Hypothalamus (tissue), 51 donors: Measurements from ENCODE around the gene RRP9.

ENCODE experiments used
- DNase-seq, 51 donors: peaks; one replicate each; lab custom pipeline; 2025; lab: John Stamatoyannopoulos, UW

RRP9 gene

GRCh38 chr3:51974277-51974962 is 32.7 kb upstream of the RRP9 start:
- DNase-seq: peak in 11 of 51 donors; percentile 41 to 79 (median 53)

GRCh38 chr3:51971350-51971749 is 29.6 kb upstream of the RRP9 start:
- no peak for DNase-seq

DNA sequence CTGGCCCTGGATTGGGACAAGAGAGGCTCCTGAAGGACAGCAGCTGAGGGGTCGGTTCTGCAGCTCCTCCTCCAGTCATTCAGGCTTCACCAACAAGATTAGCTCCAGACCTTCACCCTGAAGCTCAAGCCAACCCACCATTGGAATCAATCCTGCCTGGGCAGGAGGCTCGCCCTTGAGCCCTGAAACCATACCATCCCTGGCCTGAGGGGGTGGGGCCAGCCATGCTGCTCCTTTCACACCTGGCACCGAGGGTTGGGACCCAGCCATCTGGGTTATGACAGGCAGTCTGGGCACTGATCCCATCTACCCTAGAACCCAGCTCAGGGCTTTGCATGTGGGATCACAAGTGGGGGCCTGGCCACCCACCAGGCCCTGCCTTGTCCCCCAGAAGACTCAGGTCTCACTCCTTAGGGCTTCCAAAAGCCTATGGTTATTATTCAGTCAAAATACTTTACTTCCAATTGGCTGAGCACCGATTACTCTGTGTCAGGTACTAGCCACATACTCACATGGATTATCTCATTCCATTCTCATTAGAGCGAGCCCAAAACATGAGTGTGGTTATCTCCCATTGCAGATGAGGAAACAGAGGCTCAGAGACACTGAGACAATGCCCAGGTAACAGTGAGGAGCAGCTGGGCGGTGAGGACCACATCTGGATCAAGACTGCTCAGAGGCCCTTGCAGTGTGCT is 29.0 kb upstream of the RRP9 start:
- DNase-seq: no peak

DNA sequence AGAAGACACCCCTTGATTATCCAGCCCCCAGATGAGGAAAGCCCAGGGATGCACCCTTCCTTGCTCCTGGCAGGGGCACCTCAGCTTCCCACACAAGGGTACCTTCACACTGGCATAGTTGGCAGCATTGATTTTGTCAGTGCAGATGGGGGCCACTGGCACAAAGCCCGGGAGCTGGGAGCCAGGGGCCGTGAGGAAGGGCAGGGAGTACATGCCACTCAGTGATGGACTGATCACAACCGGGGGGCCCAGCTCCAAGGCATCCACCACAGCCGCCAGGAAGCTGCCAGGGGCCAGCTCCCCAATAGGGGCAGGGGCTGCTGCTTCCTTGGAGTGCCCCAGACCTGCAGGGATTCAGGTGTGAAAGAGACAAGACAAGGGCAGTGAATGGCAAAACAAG is 28.1 kb upstream of the RRP9 start:
- no peak for DNase-seq

DNA sequence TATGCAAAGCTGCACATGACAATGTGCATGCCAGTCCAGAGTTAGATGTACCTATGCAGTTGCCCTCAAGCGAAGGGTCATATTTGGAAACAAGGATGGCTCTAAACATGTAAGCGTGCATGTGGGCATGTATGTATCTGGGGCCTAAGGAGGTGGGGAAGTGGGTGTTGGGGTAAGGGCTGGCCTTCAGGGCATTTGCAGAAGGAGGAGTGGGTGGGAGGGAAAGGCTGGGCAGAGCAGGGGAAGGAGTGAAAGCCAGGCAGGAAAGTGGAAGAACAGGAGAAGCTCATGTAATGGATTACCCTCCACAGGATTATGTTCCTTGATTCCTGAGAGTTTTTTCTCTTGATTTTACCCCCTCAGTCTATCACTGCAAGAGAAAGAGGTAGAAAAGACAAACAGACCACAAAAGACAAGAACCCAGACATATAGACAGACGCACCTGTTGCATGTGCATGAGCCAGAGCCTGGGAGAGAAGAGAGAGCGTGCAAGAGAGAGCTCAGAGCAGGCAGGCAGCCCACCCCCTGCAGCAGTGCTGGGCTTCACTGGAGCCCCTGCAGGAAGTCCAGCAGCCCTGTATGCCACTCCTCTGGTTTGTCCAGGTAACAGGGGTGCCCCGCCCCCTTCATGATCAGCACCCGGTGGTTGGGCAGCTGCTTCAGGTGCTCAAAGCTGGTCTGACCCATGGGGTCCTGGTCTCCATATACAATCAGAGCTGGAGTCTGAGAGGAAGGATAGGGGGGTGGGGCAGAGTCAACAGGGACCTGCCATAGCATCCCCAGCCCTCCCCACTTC is 27.4 kb upstream of the RRP9 start:
- DNase-seq: no peak

GRCh38 chr3:51968170-51968775 is 26.6 kb upstream of the RRP9 start:
- DNase-seq: peak in 4 of 51 donors; percentile 17 to 49 (median 30)

- DNase-seq: peak in 45 of 51 donors; percentile 26 to 88 (median 75)
Observed at GRCh38 chr3:51967384-51968169, 25.9 kb upstream of the RRP9 start, which contains the start of gene PCBP4. PCBP4 (minus strand) TSS chr3:51967454; CDS start chr3:51961240, 6,214 bp downstream.

DNA sequence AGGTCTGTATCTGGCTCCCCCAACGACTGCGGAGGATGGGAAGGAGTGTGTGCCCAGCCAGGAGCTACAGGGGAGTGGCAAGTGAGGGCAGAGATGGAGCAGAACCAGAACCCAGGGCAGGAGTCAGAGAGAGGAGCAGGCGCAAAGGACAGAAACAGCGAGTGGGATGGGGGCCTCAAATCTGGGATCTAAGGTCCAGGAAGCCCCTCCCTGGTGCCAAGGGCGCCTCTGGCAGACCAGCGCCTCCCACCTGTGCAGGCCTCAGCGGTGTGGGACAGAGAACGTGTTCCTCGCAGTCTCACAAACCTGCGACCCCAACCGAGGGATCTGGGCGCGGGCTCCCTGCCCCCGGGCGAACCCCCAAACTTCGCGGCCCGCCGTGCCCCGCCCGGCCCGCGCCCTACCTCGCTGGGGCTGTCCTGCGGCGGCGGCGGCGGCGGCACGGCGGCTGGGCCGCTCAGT is 25.2 kb upstream of the RRP9 start:
- DNase-seq: peak in 1 of 51 donors; percentile 35

DNA sequence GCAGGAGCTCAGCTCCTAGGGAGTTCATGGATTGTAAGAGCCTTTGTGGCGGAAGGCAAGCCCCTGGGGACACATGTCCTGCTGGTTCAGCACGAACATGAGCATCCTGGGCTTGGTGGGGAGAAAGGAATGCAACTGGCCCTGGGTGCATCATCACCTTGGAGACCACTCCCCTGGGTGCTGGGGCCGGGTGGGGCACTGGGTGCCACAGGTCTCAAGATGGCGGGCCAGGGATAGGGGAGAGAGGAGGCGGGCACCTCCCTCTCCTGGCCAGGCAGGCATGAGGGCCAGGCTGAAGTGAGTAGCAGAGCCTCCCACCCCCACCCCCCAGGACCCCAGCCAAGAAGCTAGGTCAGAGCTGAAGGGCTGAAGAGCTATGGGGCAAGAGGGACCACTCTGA is 24.8 kb upstream of the RRP9 start:
- DNase-seq: peak in 7 of 51 donors; percentile 22 to 64 (median 51)

DNA sequence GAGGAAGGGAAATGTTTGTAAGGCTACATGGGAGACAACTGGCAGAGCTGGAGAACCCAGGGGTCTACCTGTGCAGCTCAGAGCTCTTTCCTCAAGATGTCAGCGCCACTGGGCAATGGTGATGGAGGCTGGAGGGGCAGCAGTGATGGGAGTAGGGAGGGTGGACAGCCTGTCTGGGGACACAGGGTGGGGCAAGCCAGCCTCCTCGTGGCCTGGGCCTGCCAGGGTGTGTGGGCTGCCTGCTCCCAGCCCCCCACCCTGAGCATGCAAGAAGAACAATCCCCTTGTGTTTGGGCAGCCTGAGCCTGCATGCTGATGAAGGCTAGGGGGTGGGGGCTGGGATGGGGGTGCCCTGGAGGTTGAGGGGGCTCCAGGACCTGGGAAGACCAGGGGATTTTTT is 24.3 kb upstream of the RRP9 start:
- DNase-seq: peak in 40 of 51 donors; percentile 14 to 87 (median 64)

DNA sequence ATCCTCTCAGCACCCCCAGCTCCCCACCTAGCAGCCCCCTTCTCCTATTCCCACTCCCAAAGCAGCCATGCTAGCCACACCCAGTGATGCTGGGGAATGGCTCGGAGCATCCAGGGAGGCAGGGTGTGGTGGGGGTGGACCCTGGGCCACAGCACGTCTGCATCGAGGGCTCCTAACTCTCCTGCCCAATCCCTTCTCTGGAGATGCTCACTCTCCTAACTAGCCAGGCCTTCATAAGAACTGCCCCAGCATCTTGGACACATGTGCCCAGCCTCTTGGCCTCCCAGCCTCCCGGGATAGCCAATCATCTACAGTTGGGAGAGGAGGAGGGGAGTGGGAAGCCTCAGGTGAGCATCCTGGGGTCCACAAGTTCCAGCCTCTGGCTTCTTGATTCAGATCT is 22.8 kb upstream of the RRP9 start:
- DNase-seq: no peak

DNA sequence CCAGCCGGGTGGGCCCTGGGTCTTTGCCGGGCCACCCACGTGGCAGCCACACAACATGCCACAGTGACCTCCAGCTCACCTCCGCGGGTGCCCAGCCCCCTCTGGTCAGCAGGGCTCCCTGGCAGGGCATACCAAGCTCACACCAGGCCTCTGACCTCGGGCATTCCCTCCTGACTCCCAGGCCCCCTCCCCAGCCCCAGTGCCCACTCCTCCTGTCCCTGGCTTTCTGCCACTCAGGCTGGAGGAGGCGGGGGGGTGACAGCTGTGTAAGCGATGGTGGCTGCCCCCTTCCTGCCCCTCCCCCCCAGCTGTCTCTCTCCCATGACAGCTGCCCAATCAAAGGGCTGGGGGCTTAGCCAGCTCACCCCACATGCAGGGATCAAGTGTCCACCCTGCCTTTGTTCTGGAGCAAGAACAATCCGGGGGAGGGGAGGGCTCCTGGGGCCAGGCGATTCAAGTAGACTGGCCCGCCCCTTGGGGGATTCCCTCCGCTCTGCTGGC is 22.3 kb upstream of the RRP9 start:
- DNase-seq: peak in 25 of 51 donors; percentile 23 to 81 (median 45)

DNA sequence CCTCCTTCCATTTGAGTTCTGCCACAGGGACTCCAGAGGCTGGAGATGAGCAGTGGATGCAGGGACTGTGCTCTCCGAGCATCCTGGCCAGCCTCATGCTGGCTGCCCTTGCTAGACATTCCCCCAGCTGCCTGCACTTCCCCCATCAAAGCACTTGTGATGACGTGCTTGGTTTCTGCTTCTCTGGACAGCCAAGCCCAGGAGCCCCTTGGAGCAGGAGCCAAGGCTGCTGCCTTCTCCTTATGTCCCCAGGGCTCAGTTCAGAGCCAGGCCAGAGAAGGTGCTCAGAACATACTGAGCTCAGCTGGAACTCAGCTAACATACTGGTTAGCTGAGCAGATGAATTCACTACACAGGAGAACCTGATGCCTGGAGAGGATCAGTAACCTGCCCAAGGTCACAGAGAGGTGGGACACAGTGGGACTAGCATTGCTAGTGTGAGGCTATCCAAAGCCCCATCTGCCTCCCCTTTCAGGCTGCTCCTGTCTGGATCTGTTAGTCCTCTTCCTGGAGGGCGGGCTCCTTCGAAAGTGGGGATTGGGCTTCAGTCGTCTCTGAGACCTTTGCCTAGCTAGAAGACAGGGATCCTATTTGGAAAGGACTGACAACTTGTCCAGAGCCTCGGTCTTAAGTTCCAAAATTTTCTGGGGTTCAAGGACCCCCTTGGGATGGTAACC is 21.3 kb upstream of the RRP9 start:
- peak in 8 of 51 donors; percentile 16 to 46 (median 27) for DNase-seq

DNA sequence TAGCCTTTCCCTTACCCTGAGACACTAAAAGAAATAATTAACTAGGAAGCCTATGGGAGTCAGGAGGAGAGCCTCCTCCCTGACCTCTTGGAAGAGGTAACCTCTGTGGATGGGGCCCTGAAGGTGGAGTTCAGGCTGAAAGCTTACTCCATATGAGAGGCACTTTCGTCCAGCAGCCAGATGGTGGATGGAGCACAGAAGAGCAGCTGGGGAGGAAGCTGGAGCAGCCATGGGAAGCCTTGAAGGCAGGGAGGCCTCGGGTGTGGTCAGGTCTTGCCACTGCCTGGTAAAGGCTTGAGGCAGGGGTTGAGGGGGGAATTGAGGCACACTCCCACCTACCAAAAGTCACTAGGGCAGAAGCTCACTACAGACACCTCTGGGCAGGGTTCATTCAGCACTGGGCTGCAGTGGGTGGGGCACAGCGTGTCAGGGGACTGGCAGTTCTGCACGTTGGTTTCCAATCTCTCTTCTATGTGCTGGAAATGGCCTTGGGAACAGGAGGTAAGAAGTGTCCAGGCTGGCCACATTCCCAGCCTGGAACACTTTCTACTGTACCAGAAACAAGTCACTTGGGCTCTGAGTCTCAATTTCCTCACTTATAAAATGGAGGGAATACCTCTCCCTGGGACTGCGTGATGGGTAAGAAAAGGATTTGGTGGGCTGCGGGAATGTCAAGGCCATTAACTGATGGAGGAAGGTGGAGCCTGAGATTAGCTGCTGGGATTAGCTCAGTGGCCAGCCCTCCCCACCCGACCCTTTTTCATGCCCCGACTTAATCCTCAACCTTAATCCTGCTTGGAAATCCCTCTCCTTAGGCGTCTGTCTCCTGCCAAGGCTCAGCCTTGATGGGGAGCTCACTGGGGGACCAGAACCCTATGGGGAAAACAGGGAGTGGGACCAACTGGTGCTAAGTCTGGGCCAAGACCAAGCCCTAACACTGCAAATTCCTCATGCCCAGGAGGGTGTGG is 20.2 kb upstream of the RRP9 start:
- DNase-seq: no peak

GRCh38 chr3:51961011-51961410 is 19.3 kb upstream of the RRP9 start:
- DNase-seq: no peak

DNA sequence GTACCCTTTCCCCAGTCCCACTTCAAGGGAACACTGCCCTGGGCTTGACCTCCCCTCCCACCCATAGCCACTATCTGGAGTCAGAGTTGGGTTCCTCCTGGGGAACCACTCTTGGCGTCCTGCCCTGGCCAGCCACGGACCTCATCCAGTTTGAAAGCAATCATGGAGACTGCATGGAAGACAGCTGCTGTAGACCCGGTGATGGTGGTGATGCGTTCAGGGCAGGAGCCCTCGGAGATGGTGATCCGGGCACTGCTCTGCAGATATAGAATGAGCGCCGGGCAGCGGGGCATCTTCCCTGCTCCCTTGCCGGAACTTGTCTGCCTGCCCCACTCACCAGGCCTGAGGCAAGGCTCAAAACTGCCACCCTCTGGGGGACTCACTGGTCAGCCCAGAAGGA is 18.7 kb upstream of the RRP9 start:
- no peak for DNase-seq

- DNase-seq: no peak
Observed at GRCh38 chr3:51959651-51960050, 17.9 kb upstream of the RRP9 start.
